ELF-1 (cell line): ENCODE data around the gene RNF41.
"Not testable (repeated sequence)": the region's sequence is repeated elsewhere in the genome, so short reads cannot be mapped to it uniquely, and the experiment has no call there.

ENCODE experiments used
- DNase-seq: peaks from one replicate; pipeline ENCODE4 v3.0.0-alpha.2; 2016; ENCODE audit warnings: low read depth, low spot score

Gene RNF41

GRCh38 chr12:56169229-56169759 lies 52.4 kb downstream of the RNF41 start:
- no peak for DNase-seq

GRCh38 chr12:56165369-56165768 lies 56.4 kb downstream of the RNF41 start:
- peak; percentile 18 for DNase-seq

- no peak for DNase-seq
These were observed 57.4 kb downstream of the RNF41 start for GRCh38 chr12:56164345-56164729.

- DNase-seq: peak; percentile 30
These were observed 58.0 kb downstream of the RNF41 start for GRCh38 chr12:56163533-56164344.

- DNase-seq: peak; percentile 39
These were observed 59.0 kb downstream of the RNF41 start for GRCh38 chr12:56162468-56163290.

- DNase-seq: peak; percentile 31
These were observed 59.9 kb downstream of the RNF41 start for GRCh38 chr12:56161690-56162351.

GRCh38 chr12:56160894-56161689 lies 60.6 kb downstream of the RNF41 start:
- peak; percentile 14 for DNase-seq

- DNase-seq: peak; percentile 16
These were observed 61.4 kb downstream of the RNF41 start for GRCh38 chr12:56160193-56160763.

- no peak for DNase-seq
These were observed 62.1 kb downstream of the RNF41 start for GRCh38 chr12:56159482-56160192.

GRCh38 chr12:56158926-56159461 lies 62.7 kb downstream of the RNF41 start:
- peak; percentile 91 for DNase-seq

GRCh38 chr12:56158029-56158925 lies 63.4 kb downstream of the RNF41 start, which contains the start of gene MYL6:
TSS of gene MYL6 (plus strand) at chr12:56158359. CDS start at chr12:56158402, 43 bp downstream.
- peak; percentile 95 for DNase-seq

- peak; percentile 93 for DNase-seq
These were observed 64.3 kb downstream of the RNF41 start for GRCh38 chr12:56157201-56158028.

GRCh38 chr12:56156464-56157200 lies 65.1 kb downstream of the RNF41 start:
- DNase-seq: not testable (repeated sequence)

GRCh38 chr12:56155256-56155845 lies 66.4 kb downstream of the RNF41 start:
- DNase-seq: no peak

GRCh38 chr12:56154818-56155217 lies 66.9 kb downstream of the RNF41 start:
- no peak for DNase-seq

GRCh38 chr12:56154246-56154771 lies 67.4 kb downstream of the RNF41 start:
- no peak for DNase-seq
